GM23248 (cell line): ENCODE data around the gene DLG1.

Source experiments
- EZH2 ChIP-seq: fragments of 200-600 bp; sonication (generic); IDR thresholded peaks from 2 replicates; pipeline ENCODE4 v1.6.1; 2018; ENCODE audit warnings: antibody characterized with exemption, mild to moderate bottlenecking; ENCODE audit not compliant: insufficient read depth, poor library complexity, severe bottlenecking
- EZH2phosphoT487 ChIP-seq: fragments of 200-600 bp; sonication (generic); IDR thresholded peaks from 2 replicates; pipeline ENCODE4 v1.6.1; 2018; ENCODE audit warnings: antibody characterized with exemption, moderate library complexity, mild to moderate bottlenecking, low read depth; ENCODE audit not compliant: insufficient read depth

DNA sequence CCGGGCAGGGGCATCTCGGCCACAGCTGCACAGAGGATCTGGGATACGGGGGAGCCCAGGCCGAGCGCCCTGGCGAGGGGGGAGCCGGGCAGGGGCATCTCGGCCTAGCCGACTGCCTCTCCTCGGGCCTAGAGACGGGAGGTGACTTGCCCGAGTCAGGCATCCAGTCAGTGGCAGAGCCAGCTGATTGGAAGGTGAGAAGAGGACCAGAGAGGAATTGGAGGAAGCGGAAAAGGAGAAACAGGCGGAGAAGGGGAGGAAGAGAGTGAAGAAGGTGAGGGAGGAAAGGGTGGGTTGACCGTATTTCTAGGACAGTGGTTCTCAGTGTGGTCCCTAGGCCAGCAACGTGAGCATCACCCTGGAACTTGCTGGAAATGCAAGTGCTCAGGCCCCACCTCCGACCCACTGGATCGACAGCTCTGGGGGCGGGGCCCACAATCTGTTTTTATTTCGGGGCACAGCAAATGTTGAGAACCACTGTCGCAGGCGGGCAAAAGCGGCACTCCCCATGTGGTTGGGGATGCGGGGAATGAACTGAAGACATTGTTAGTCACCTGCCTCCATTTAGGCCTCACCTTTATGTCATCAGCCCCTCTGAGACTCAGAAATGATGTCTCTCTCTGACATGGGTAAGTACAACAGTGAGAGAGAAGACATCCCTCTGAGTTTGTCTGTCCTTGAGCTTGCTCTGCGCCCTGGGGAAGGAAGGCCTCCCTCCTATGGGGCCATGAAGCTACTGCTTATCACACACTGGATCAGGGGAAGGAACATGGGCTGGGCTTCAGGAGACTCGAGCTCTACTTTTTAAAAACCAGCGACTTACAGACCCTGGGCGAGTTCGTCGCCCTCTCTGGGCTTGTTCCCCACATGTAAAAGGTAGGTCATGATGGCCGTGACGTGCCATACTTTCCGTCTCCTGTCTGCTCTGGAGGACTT is 267.8 kb downstream of the DLG1 start:
- TF ChIP-seq EZH2 (no peak), EZH2phosphoT487 (no peak)
